NCI-H128 (cell line): ENCODE results near the gene CCDC141.

Experiments
- DNase-seq: peaks from one replicate; lab custom pipeline; 2025; ENCODE audit not compliant: unreplicated experiment; lab: John Stamatoyannopoulos, UW

CCDC141 gene

DNA sequence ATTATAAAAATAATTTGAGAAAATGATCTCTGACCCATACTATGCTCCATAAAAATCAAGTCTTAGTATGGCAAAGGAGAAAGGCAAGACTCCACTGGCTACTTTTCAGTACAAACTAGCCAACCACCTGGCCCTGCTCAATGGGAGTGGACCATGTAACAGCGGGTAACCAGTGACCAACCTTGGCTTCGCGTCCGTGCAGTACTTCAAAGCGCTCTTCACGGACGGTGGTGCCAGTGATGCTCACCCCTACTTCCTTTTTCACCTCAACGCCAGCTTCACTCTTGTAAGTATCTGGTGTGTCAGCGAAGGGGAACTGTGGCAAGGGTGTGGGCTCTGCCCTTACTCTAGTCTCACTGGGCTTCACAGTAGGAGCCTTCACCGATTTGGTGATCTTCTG, 266.0 kb downstream of the CCDC141 start:
- no peak for DNase-seq

DNA sequence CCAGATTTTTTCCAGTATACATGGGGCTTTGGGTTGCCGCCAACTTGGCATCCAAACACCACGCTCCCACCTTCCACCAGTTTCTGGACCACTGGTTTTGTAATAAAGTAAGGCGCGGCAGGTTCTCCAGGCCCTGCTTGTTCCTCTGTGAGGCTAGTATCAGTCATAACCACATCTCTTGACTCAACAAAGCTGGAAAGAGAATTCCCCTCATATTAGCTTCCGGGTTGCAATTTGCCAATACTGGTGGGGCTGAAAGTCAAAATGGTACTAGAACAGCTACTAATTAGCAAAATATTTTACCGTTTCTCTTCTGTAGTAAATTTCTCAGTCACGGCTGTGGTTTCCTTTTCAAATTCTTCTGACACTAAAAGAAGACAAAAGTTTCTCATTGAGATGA, 267.7 kb downstream of the CCDC141 start:
- no peak for DNase-seq
